Activated T-helper 2 cell treated with anti-CD3 and anti-CD28 coated beads, Interferon-gamma antibody, Interleukin-2, Interleukin-4, amounts not matched to agents 10 μg/mL and 5 μg/mL and 100 μg/mL, durations not matched to agents 14 hours and 24 hours and 36 hours (primary cell): ENCODE results near the gene KIF21B. TPM values are rescaled to one million over a fixed set of nuclear protein-coding genes. Genes with fewer than 3 reads are reported as not detected.

Experiments
- DNase-seq: peaks from one replicate; pipeline ENCODE4 v3.0.0; 2021; ENCODE audit warnings: low spot score
- H3K27ac Mint-ChIP-seq: one replicate; pipeline ENCODE4 v1.8.0; 2021; ENCODE audit warnings: mixed read lengths
- H3K27me3 Mint-ChIP-seq: one replicate; pipeline ENCODE4 v1.8.0; 2021; ENCODE audit warnings: low read depth, mixed read lengths
- H3K36me3 Mint-ChIP-seq: one replicate; pipeline ENCODE4 v1.8.0; 2021; ENCODE audit warnings: low read depth, mixed read lengths
- H3K4me1 Mint-ChIP-seq: one replicate; pipeline ENCODE4 v1.8.0; 2021; ENCODE audit warnings: low read depth, mixed read lengths
- H3K4me3 Mint-ChIP-seq: one replicate; pipeline ENCODE4 v1.8.0; 2021; ENCODE audit warnings: low read depth, mild to moderate bottlenecking, moderate library complexity, mixed read lengths
- H3K9me3 Mint-ChIP-seq: one replicate; pipeline ENCODE4 v1.8.0; 2021; ENCODE audit warnings: mixed read lengths
- intact Hi-C: fragments of 100-400 bp; cut with micrococcal nuclease; formaldehyde crosslinking; loops from one replicate; pipeline ENCODE4 v1.15.1; 2023
- total RNA-seq: library from RNA; stranded (reverse); gene quantifications from 2 replicates; pipeline ENCODE4 v1.2.3, GENCODE V29; 2022

Gene KIF21B
- total RNA-seq, 1 donor from 2014 or later = 53.2 TPM

- H3K36me3 Mint-ChIP-seq = peaks cover 88% of the 10 kb centered on the region
- peak; percentile 43 for DNase-seq
- no peak overlapping the region for H3K27ac Mint-ChIP-seq
- H3K4me3 Mint-ChIP-seq = no peak overlapping the region
- H3K9me3 Mint-ChIP-seq = no peaks in the 10 kb centered on the region
- H3K27me3 Mint-ChIP-seq = no peaks in the 10 kb centered on the region
- intact Hi-C loops = loop anchor here (1.0 kb wide), 1 partner anchor 63 kb away; no protein-coding TSS in a partner anchor
- no peaks in the 10 kb centered on the region for H3K4me1 Mint-ChIP-seq
These were observed 43.7 kb downstream of the KIF21B start for GRCh38 chr1:200979574-200980451.

DNA sequence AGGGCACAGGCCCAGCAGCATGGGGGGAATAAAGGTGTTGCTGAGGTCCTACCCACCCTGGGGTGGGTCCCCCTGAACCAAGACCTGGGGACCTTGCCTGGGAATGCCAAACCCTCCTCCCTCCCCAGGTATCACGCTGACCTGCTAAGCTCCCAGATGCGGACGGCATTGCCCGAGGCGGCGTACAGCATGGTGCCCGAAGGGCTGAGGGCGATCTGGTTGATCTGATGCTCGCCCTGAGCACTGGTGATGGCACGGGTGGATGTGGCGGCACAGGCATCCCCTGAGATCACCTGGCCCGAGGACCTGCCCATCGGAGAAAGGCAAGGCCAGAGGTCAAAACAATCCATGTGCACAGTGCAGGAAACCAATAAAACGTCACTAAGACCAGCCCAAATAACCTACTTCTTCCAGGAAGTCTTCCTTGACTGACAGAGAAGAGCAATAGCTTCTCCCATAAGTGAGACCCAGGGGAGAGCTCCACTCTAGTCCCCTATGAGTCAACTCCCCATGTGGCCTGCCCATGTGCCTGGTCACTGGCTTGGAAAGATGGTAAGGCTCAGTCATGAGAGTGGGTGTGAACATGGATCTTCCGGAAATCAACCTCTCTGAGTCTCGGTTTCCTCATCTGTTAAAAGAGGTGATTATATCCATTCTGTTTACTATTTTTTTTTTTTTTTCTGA is 46.3 kb downstream of the KIF21B start:
- no peak overlapping the region for H3K27ac Mint-ChIP-seq
- no peaks in the 10 kb centered on the region for H3K9me3 Mint-ChIP-seq
- intact Hi-C loops = no loop called here
- H3K4me1 Mint-ChIP-seq = no peaks in the 10 kb centered on the region
- H3K36me3 Mint-ChIP-seq = peaks cover 74% of the 10 kb centered on the region
- DNase-seq = no peak
- no peaks in the 10 kb centered on the region for H3K27me3 Mint-ChIP-seq
- no peak overlapping the region for H3K4me3 Mint-ChIP-seq

DNA sequence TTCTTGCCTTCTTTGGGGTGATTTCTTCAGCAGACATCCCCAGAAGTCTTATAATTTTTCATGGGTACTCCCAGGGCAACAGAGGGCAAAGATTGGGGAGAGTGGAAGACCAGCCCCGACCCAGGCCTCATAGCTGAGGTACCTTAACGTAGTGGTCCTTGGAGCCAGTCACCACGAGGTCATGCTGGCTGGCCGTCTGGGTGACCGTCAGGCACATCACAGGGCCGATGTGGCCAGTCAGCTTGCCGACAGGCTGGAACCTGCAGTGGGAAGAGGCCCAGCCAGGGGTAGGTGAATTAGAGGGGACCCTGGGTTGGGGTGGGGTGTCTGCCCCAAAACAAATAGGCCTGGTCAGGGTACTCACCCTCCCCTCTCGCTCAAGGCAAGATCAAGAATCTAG is 46.9 kb downstream of the KIF21B start:
- Mint-ChIP-seq H3K36me3 (peaks cover 72% of the 10 kb centered on the region), H3K27ac (no peak overlapping the region), H3K9me3 (no peaks in the 10 kb centered on the region), H3K27me3 (no peaks in the 10 kb centered on the region), H3K4me1 (no peaks in the 10 kb centered on the region), H3K4me3 (no peak overlapping the region)
- DNase-seq = no peak
- intact Hi-C loops = no loop called here

DNA sequence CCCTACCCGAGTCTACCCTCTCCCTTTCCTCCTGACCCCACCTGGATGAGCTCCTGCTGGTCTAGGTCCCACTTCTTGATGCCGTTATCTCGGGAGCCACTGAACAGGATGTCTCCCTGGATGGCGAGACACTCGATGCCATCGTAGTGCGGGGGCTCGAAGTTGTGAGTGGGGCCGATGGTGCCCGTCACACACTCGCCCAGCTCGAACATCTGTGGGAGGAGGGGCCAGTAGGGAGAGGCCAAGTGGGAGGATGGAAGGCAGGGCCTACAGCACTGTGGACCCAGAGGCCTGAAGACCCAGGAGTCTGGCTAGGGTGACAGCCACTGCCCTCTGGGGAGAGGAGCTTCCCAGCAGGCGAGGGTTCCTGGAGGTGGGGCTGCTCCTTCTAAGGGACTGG is 48.1 kb downstream of the KIF21B start:
- H3K36me3 Mint-ChIP-seq = peaks cover 70% of the 10 kb centered on the region
- no peaks in the 10 kb centered on the region for H3K4me1 Mint-ChIP-seq
- H3K9me3 Mint-ChIP-seq = no peaks in the 10 kb centered on the region
- intact Hi-C loops = no loop called here
- DNase-seq = no peak
- H3K27ac Mint-ChIP-seq = no peak overlapping the region
- H3K27me3 Mint-ChIP-seq = no peaks in the 10 kb centered on the region
- no peak overlapping the region for H3K4me3 Mint-ChIP-seq

DNA sequence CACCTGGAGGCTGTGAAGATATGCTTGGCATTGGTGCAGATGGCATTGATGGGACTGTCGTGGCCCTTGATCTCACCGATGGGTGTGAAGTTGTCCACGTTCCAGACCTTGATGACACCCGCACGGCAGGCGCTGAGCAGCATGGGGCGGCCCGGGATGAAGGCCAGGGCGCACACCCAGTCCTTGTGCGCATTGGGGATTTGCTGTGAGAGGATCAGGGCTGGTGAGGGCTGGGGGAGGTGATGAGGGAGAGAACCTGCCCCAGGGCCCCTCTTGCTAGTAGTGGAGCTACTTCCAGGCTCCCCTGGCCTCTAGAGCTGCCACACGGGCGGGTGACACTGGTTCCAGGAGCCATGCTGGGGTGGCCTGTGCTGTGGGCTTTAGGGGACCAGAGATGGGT is 48.8 kb downstream of the KIF21B start:
- H3K36me3 Mint-ChIP-seq = peaks cover 65% of the 10 kb centered on the region
- no peaks in the 10 kb centered on the region for H3K9me3 Mint-ChIP-seq
- no peak for DNase-seq
- H3K4me3 Mint-ChIP-seq = no peak overlapping the region
- intact Hi-C loops = no loop called here
- H3K27me3 Mint-ChIP-seq = no peaks in the 10 kb centered on the region
- no peaks in the 10 kb centered on the region for H3K4me1 Mint-ChIP-seq
- H3K27ac Mint-ChIP-seq = no peak overlapping the region

GRCh38 chr1:200973937-200974657 is 49.4 kb downstream of the KIF21B start:
- Mint-ChIP-seq H3K27me3 (no peaks in the 10 kb centered on the region), H3K9me3 (no peaks in the 10 kb centered on the region), H3K36me3 (peaks cover 59% of the 10 kb centered on the region), H3K4me3 (no peak overlapping the region), H3K4me1 (no peaks in the 10 kb centered on the region), H3K27ac (no peak overlapping the region)
- intact Hi-C loops = loop anchor here (2.0 kb wide), 1 partner anchor 141 kb away; no protein-coding TSS in a partner anchor
- DNase-seq = no peak

DNA sequence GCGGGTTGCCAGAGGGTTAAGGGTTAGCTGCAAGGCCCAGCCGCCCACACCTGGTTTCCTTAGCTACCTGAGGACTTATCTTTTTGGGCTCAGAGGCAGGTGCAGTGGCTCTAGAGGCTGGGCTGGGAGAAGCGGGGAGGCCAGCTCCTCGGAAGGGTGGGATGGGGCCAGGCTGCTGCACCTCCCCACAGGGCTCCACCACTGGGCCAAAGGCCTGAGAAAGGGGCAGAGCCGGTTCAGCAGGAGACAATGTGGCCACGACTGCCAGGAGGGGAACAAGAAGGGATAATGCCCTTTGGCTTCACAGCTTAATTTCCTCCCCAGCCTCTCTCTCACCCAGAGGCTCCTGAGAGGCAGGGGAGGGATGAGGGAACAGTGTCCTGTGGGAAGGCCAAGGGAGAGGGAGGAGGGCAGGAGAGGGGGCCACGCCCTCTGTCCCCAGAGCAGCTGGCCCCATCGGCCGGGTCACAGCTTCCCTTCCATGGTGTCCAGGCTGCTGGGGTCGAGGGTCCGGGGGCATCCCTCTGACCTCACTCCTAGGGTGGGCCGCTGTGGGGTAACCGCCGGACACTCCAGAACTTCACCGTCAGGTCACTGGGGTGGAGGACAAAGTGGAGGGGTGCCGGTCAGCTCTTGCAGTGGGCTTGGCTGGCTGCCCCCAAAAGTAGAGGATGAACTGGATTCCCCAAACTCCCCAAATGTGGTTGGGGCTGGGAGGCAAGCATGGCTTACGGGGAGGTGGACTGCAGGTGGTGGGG is 50.4 kb downstream of the KIF21B start:
- peaks cover 56% of the 10 kb centered on the region for H3K36me3 Mint-ChIP-seq
- no peaks in the 10 kb centered on the region for H3K9me3 Mint-ChIP-seq
- intact Hi-C loops = loop anchor here (1.0 to 2.0 kb wide), 2 partner anchors 70 to 142 kb away; no protein-coding TSS in a partner anchor
- no peak overlapping the region for H3K27ac Mint-ChIP-seq
- no peaks in the 10 kb centered on the region for H3K4me1 Mint-ChIP-seq
- no peaks in the 10 kb centered on the region for H3K27me3 Mint-ChIP-seq
- DNase-seq = no peak
- H3K4me3 Mint-ChIP-seq = no peak overlapping the region

- H3K9me3 Mint-ChIP-seq = no peaks in the 10 kb centered on the region
- H3K27me3 Mint-ChIP-seq = no peaks in the 10 kb centered on the region
- peaks cover 52% of the 10 kb centered on the region for H3K36me3 Mint-ChIP-seq
- DNase-seq = peak; percentile 43
- no peak overlapping the region for H3K4me3 Mint-ChIP-seq
- no peak overlapping the region for H3K27ac Mint-ChIP-seq
- intact Hi-C loops = loop anchor here (1.0 to 2.0 kb wide), 2 partner anchors 71 to 143 kb away; no protein-coding TSS in a partner anchor
- no peaks in the 10 kb centered on the region for H3K4me1 Mint-ChIP-seq
These were observed 51.4 kb downstream of the KIF21B start for GRCh38 chr1:200971955-200972711.

GRCh38 chr1:200971428-200971903 is 52.0 kb downstream of the KIF21B start:
- no peak for DNase-seq
- no peak overlapping the region for H3K27ac Mint-ChIP-seq
- H3K9me3 Mint-ChIP-seq = no peaks in the 10 kb centered on the region
- H3K4me3 Mint-ChIP-seq = no peak overlapping the region
- H3K36me3 Mint-ChIP-seq = peaks cover 47% of the 10 kb centered on the region
- no peaks in the 10 kb centered on the region for H3K4me1 Mint-ChIP-seq
- H3K27me3 Mint-ChIP-seq = no peaks in the 10 kb centered on the region
- intact Hi-C loops = no loop called here

DNA sequence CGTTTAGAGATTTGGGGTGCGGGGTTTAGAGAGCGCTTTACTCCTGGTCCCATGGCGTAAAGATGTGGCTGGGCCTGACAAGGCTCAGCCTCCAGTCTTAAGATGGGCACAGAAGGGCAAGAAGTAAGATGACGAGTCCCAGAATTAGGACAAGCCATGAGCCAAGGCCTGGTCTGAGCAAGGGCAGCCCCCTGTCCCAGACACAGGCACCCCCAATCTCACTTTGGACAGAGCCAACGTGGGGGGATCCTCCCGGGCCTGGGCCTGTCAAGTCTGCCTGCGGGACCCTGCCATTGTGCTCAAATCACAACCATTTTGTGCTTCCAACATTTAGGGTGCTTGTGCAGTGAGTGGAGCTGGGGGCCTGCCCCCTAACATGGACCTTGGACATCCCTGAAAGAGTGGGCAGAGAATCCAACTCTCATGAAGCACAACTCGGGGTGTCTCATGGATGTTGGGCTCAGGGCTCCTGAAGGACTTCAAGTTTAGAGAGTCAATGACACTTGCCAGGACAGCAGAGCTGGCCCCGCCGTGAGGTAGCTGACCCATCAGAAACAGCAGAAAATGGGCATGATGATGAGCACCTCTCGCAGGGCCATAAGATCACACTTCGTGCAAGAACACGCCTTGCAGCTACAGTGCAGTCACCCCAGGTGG is 52.6 kb downstream of the KIF21B start:
- intact Hi-C loops = no loop called here
- Mint-ChIP-seq H3K27me3 (no peaks in the 10 kb centered on the region), H3K9me3 (no peaks in the 10 kb centered on the region), H3K4me3 (no peak overlapping the region), H3K4me1 (no peaks in the 10 kb centered on the region), H3K27ac (no peak overlapping the region), H3K36me3 (peaks cover 41% of the 10 kb centered on the region)
- DNase-seq = no peak

GRCh38 chr1:200969726-200970561 is 53.6 kb downstream of the KIF21B start:
- no peaks in the 10 kb centered on the region for H3K4me1 Mint-ChIP-seq
- intact Hi-C loops = no loop called here
- no peaks in the 10 kb centered on the region for H3K27me3 Mint-ChIP-seq
- DNase-seq = no peak
- no peak overlapping the region for H3K27ac Mint-ChIP-seq
- H3K4me3 Mint-ChIP-seq = no peak overlapping the region
- no peaks in the 10 kb centered on the region for H3K9me3 Mint-ChIP-seq
- peaks cover 33% of the 10 kb centered on the region for H3K36me3 Mint-ChIP-seq
